GM21825 (cell line): ENCODE data around the gene GALNT3.

Experiments
- ATAC-seq: cut with Tn5 transposase; IDR thresholded peaks from one replicate; pipeline ENCODE4 v1.9.1; 2021; ENCODE audit warnings: mild to moderate bottlenecking, moderate library complexity; ENCODE audit not compliant: unreplicated experiment

Gene GALNT3

GRCh38 chr2:165793779-165794535, at the start of gene GALNT3:
TSS of gene GALNT3 (minus strand) at chr2:165794247. CDS start at chr2:165770700, 23,547 bp downstream.
- peak; percentile 34 for ATAC-seq

- ATAC-seq, result no peak
These were observed 49.3 kb upstream of the GALNT3 start for GRCh38 chr2:165843351-165843750.

GRCh38 chr2:165840333-165840958, 46.4 kb upstream of the GALNT3 start:
- ATAC-seq, result no peak

GRCh38 chr2:165839610-165840009, 45.6 kb upstream of the GALNT3 start:
- ATAC-seq, result no peak

GRCh38 chr2:165837122-165837521, 43.1 kb upstream of the GALNT3 start:
- ATAC-seq, result no peak

GRCh38 chr2:165835363-165835762, 41.3 kb upstream of the GALNT3 start:
- ATAC-seq, result no peak

GRCh38 chr2:165833156-165833555, 39.1 kb upstream of the GALNT3 start:
- ATAC-seq, result no peak

GRCh38 chr2:165827921-165828276, 33.9 kb upstream of the GALNT3 start:
- ATAC-seq, result peak; percentile 14

- ATAC-seq, result peak; percentile 91
These were observed 33.2 kb upstream of the GALNT3 start for GRCh38 chr2:165827016-165827920.

GRCh38 chr2:165825041-165825440, 31.0 kb upstream of the GALNT3 start:
- ATAC-seq, result no peak

- ATAC-seq, result no peak
These were observed 26.2 kb upstream of the GALNT3 start for GRCh38 chr2:165820296-165820695.

- ATAC-seq, result no peak
These were observed 24.9 kb upstream of the GALNT3 start for GRCh38 chr2:165818920-165819319.

- ATAC-seq, result peak; percentile 53
These were observed 21.5 kb upstream of the GALNT3 start for GRCh38 chr2:165815299-165816141.

GRCh38 chr2:165814473-165814872, 20.4 kb upstream of the GALNT3 start:
- no peak for ATAC-seq

- ATAC-seq, result no peak
These were observed 17.7 kb upstream of the GALNT3 start for GRCh38 chr2:165811592-165812370.

- no peak for ATAC-seq
These were observed 16.4 kb upstream of the GALNT3 start for GRCh38 chr2:165810418-165810817.

- no peak for ATAC-seq
These were observed 10.7 kb upstream of the GALNT3 start for GRCh38 chr2:165804719-165805118.

- no peak for ATAC-seq
These were observed 9.2 kb upstream of the GALNT3 start for GRCh38 chr2:165803123-165803760.

- no peak for ATAC-seq
These were observed 7.1 kb upstream of the GALNT3 start for GRCh38 chr2:165801176-165801575.
